AG04450 (cell line): ENCODE results near the gene KCNQ4. TPM values are rescaled to one million over a fixed set of nuclear protein-coding genes. Genes with fewer than 3 reads are reported as not detected.

Experiments used
- CTCF ChIA-PET: fragments of 300-600, 350-600 bp; formaldehyde crosslinking; extraction: SDS; loops from one replicate; lab custom pipeline; 2022; ENCODE audit warnings: antibody characterized with exemption, inconsistent platforms; lab: Charles Lee
- POLR2A ChIA-PET: fragments of 350-600 bp; formaldehyde crosslinking; extraction: SDS; loops from one replicate; lab custom pipeline; 2021; ENCODE audit warnings: antibody characterized with exemption, inconsistent platforms; lab: Yijun Ruan, JAX
- DNase-seq: peaks from one replicate; pipeline ENCODE4 v3.0.0-alpha.2; 2011; ENCODE audit warnings: low read depth, low spot score
- H3K27ac ChIP-seq: one replicate; pipeline ENCODE4 v1.5.1; 2012; ENCODE audit warnings: low read depth, low read length, control low read depth
- H3K27me3 ChIP-seq: one replicate; pipeline ENCODE4 v1.6.0; 2012; ENCODE audit warnings: low read length; ENCODE audit not compliant: control insufficient read depth, insufficient read depth
- H3K4me3 ChIP-seq: 2 replicates; pipeline ENCODE4 v1.5.1; 2011; ENCODE audit warnings: mild to moderate bottlenecking, low read depth, low read length, control low read depth
- H3K9me3 ChIP-seq: 2 replicates; pipeline ENCODE4 v1.5.1; 2012; ENCODE audit warnings: low read length; ENCODE audit not compliant: control insufficient read depth, insufficient read depth
- polyA plus RNA-seq: library from polyadenylated mRNA; depleted of rRNA; stranded (reverse); fragments of >200 nt; gene quantifications from 2 replicates; pipeline ENCODE4 v1.2.3, GENCODE V29; 2011
- TF ChIP-seq, protein P1 (sequence below): IDR thresholded peaks from 2 replicates; pipeline ENCODE4 v1.5.1; 2011; ENCODE audit warnings: low read depth, low read length, control low read depth, inconsistent platforms

The KCNQ4 gene
- polyA plus RNA-seq, 1 experiment = not detected

DNA sequence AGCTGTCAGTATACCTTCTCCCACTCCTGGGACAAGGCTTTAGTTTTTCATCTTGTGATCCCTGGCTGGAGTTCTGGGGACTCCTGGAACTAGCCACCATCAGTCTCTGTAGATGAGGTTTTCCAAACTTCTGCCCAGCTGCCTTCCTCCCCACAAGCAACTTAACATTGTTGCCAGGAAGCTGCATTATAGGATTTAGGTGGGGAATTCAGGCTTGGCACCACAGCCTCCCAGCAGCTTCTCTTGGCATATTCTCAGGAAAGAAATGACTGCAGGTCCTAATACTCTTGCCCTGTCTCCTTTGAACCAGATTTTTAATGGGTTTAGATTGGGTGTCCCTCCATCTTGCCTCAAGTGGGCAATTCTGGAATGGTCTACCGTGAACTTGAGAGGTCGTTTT lies 18.6 kb upstream of the KCNQ4 start:
- Histone ChIP-seq H3K27ac (no peak overlapping the region), H3K4me3 (no peak overlapping the region), H3K27me3 (no peaks in the 10 kb centered on the region), H3K9me3 (no peaks in the 10 kb centered on the region)
- ChIA-PET POLR2A (interaction anchor here (1.9 kb wide), 1 partner anchor 73 kb away, joined by 7 read pairs; the partner anchor contains the start of gene NFYC), CTCF (interaction anchor here (4.5 kb wide), 1 partner anchor 9 kb away, joined by 31 read pairs; no protein-coding TSS in a partner anchor)
- TF ChIP-seq, protein P1, sequence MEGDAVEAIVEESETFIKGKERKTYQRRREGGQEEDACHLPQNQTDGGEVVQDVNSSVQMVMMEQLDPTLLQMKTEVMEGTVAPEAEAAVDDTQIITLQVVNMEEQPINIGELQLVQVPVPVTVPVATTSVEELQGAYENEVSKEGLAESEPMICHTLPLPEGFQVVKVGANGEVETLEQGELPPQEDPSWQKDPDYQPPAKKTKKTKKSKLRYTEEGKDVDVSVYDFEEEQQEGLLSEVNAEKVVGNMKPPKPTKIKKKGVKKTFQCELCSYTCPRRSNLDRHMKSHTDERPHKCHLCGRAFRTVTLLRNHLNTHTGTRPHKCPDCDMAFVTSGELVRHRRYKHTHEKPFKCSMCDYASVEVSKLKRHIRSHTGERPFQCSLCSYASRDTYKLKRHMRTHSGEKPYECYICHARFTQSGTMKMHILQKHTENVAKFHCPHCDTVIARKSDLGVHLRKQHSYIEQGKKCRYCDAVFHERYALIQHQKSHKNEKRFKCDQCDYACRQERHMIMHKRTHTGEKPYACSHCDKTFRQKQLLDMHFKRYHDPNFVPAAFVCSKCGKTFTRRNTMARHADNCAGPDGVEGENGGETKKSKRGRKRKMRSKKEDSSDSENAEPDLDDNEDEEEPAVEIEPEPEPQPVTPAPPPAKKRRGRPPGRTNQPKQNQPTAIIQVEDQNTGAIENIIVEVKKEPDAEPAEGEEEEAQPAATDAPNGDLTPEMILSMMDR = no peak
- DNase-seq = no peak

DNA sequence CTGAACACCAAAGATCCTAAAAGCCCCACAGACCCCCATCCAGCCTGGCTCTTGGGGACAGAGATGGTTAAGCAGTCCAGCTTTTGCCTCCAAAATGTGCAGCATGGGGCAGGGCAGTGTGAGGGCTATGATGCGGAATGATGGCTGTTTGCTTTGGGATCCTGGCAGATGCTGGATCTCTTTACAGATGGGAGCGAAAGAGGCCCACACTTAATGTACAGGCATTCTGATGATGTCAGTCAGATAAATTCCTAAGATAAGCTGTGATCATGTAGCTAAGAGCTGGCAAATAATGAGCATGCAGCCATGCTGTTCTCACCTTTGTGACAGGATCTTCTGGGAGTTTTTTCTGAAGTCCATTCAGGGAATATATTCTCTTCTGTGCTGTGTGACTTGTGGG lies 17.6 kb upstream of the KCNQ4 start:
- ChIA-PET CTCF (interaction anchor here (1.3 to 4.5 kb wide), 3 partner anchors 7 to 84 kb away, joined by 4 to 31 read pairs (median 5); no protein-coding TSS in a partner anchor), POLR2A (interaction anchor here (1.9 kb wide), 1 partner anchor 74 kb away, joined by 7 read pairs; the partner anchor contains the start of gene NFYC)
- Histone ChIP-seq H3K9me3 (no peaks in the 10 kb centered on the region), H3K27ac (no peak overlapping the region), H3K27me3 (no peaks in the 10 kb centered on the region), H3K4me3 (no peak overlapping the region)
- no peak for DNase-seq
- TF ChIP-seq, protein P1 = no peak

DNA sequence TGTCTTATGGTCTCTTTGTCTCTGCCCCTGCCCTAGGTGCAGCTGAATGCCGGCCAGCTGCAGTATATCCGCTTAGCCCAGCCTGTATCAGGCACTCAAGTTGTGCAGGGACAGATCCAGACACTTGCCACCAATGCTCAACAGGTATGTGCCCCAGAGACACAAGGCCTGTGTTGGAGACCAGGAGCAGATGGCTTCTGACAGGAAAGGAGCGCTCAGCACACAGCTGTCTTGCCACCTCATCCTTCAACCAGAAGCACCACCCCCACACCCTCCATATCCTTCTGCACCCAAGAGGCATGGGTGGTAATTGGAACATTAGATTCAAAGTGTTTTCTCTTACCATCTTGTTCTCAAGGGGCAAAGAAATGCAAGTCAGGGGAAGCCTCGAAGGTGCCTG lies 17.0 kb upstream of the KCNQ4 start:
- ChIA-PET POLR2A (no interaction called here), CTCF (interaction anchor here (1.3 to 4.5 kb wide), 3 partner anchors 7 to 83 kb away, joined by 4 to 31 read pairs (median 5); no protein-coding TSS in a partner anchor)
- no peak for DNase-seq
- H3K9me3 ChIP-seq = no peaks in the 10 kb centered on the region
- TF ChIP-seq, protein P1 = no peak
- H3K4me3 ChIP-seq = no peak overlapping the region
- no peak overlapping the region for H3K27ac ChIP-seq
- no peaks in the 10 kb centered on the region for H3K27me3 ChIP-seq

DNA sequence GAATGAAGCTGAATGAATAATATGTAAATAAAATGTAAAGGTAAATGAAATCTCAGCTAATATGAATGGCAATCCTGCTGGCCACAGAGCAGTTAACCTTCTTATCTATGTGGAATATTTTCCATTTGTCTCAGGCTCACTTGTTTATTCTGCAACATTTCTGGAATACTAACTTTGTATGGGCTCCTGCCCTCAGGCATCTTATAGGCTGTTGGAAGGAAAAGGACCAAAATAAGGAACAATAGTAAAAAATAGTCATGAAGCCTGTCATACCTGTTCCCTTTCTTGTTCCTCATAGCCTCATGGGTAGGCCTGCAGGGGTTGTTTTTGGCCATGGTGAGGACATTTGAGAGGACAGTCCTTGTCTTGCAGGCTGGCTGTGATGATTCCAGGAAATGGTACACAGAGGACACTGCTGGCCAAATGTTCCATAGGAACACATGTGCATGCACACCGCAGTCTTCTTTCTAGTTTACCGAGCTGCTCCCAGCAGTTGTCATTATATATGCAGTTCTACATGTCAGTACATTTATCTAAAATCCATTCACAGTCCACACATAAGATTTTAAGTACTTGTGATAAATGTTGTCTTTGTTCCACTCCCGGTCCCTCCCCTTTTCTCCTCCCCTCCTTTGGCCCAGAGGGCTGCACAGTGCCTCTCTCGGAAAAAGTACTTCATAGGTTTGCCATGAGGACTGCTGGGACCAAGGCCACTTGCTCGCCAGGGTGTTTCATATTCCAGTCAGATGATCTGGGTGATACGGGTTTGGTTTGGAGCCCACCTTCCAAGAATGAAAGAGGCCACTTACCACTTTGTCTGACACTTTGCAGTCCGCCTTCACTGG lies 15.2 kb upstream of the KCNQ4 start:
- ChIA-PET CTCF (interaction anchor here (1.1 kb wide), 1 partner anchor 137 kb away, joined by 3 read pairs; no protein-coding TSS in a partner anchor), POLR2A (no interaction called here)
- Histone ChIP-seq H3K27ac (no peak overlapping the region), H3K4me3 (no peak overlapping the region), H3K27me3 (no peaks in the 10 kb centered on the region), H3K9me3 (no peaks in the 10 kb centered on the region)
- TF ChIP-seq, protein P1 = no peak
- no peak for DNase-seq

DNA sequence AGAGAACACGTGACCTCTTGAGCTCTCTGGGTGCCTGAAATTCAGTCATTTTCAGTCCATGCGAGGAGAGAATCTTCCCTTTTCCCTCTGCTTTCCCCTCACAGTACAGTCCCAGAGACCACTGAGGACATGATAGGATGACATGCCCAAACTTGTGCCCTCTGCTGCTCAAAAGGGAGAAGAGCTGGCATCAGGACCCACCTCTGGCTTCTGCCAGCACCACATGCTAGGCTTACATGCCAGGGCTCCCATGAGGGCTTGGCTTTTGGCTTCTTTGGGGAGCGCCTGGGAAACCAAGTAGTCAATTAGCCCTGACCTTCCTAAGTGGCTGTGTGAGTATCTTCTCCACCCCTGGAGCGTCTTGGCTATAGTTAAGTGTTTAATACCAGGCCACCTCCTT lies 13.8 kb upstream of the KCNQ4 start:
- TF ChIP-seq, protein P1 = peak; percentile 33
- DNase-seq = no peak
- Histone ChIP-seq H3K27me3 (no peaks in the 10 kb centered on the region), H3K9me3 (no peaks in the 10 kb centered on the region), H3K4me3 (no peak overlapping the region), H3K27ac (no peak overlapping the region)
- ChIA-PET POLR2A (interaction anchor here (0.5 kb wide), 1 partner anchor 140 kb away, joined by 3 read pairs; no protein-coding TSS in a partner anchor), CTCF (interaction anchor here (0.6 to 6.5 kb wide), 3 partner anchors 181 to 238 kb away, joined by 3 to 64 read pairs (median 3); no protein-coding TSS in a partner anchor)
